ENCODE data around the gene CBLN2.

CBLN2 gene

DNA sequence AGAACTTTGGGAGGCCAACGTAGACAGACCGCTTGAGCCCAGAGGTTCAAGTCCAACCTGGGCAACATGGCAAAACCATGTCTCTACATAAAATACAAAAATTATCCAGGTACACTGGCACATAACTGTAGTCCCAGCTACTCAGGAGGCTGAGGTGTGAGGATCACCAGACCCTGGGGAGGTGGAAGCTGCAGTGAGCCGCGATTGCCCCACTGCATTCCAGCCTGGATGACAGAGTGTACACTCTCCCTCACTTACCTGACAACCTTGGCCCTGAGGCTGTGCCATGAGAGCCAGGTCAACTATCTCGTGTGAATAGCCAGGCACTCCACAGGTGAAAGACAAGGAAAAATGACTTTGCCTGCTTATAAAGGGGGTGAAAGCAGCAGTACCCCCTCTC is 39.3 kb downstream of the CBLN2 start:
- FAIRE-seq (no peak), DNase-seq (ENCODE audit: insufficient read length, low spot score) (no peak)
- no peak for TF ChIP-seq CTCF (IDR thresholded peaks at IDR 0.05; ENCODE audit: insufficient read depth, missing control alignments)

- TF ChIP-seq CTCF (IDR thresholded peaks at IDR 0.05; ENCODE audit: insufficient read depth, missing control alignments): no peak
- FAIRE-seq: no peak
- no peak for DNase-seq (ENCODE audit: insufficient read length, low spot score)
These were observed 41.3 kb downstream of the CBLN2 start for GRCh38 chr18:72502671-72503431.

GRCh38 chr18:72492497-72492896 is 51.6 kb downstream of the CBLN2 start:
- no peak for FAIRE-seq
- TF ChIP-seq CTCF (IDR thresholded peaks at IDR 0.05; ENCODE audit: insufficient read depth, missing control alignments): no peak

More at GRCh38 chr18:72492497-72492896, 51.6 kb downstream of the CBLN2 start:
- no peak for DNase-seq (ENCODE audit: insufficient read length, low spot score)
